Ovary (tissue), 9 donors: ENCODE data around the gene UBE2G2. TPM values are rescaled to one million over a fixed set of nuclear protein-coding genes. Genes with fewer than 3 reads are reported as not detected.
"Not testable (repeated sequence)": the region's sequence is repeated elsewhere in the genome, so short reads cannot be mapped to it uniquely, and the experiment has no call there.

Experiments
- DNase-seq, 5 donors: peaks; one replicate each; pipeline ENCODE4 v3.0.0-alpha.2; 2019 to 2020
- H3K27ac ChIP-seq, 2 donors: fragments of 200-600 bp; one replicate each; pipeline versions ENCODE4 v1.5.1 to v1.8.0; 2019 to 2022
- H3K27me3 ChIP-seq: fragments of 200-600 bp; one replicate; pipeline ENCODE4 v1.8.0; 2022
- H3K36me3 ChIP-seq: fragments of 200-600 bp; sonication (generic); one replicate; pipeline ENCODE4 v1.5.1; 2019
- H3K4me1 ChIP-seq: one replicate; pipeline ENCODE4 v1.8.1; 2013; ENCODE audit warnings: mild to moderate bottlenecking, moderate library complexity; ENCODE audit not compliant: insufficient read depth
- H3K4me3 ChIP-seq: fragments of 200-600 bp; sonication (generic); one replicate; pipeline ENCODE4 v1.5.1; 2017
- H3K9me3 ChIP-seq, 2 donors: fragments of 200-600 bp in 1 of 2; sonication (generic) in 1 of 2; one replicate each; pipeline versions ENCODE4 v1.5.1 to v1.8.1; 2013 to 2019; ENCODE audit warnings: mild to moderate bottlenecking in 1 of 2, moderate library complexity in 1 of 2
- CTCF ChIP-seq, 3 donors: fragments of 450-650 bp in 2 of 3; fragments of 200-600 bp in 1 of 3; IDR thresholded peaks; one replicate each; pipeline versions ENCODE4 v1.5.1 to v1.8.0; 2016 to 2022; ENCODE audit warnings: antibody characterized with exemption in 3 of 3, mild to moderate bottlenecking in 1 of 3
- EP300 ChIP-seq: sonication (generic); formaldehyde crosslinking; IDR thresholded peaks from one replicate; pipeline ENCODE4 v1.6.1; 2017; ENCODE audit warnings: antibody characterized with exemption
- POLR2A ChIP-seq: fragments of 450-650 bp; IDR thresholded peaks from one replicate; pipeline ENCODE4 v1.6.1; 2017; ENCODE audit warnings: antibody characterized with exemption, mild to moderate bottlenecking, moderate library complexity
- WGBS, 3 donors: extraction: QIAGEN DNeasy Blood & Tissue Kit in 1 of 3; methylation state at CpG; one replicate each; pipeline versions ENCODE4 v1.1.5 to v1.1.7; 2013 to 2017; 5-methylcytosine and 5-hydroxymethylcytosine counted together
- intact Hi-C, 4 donors: fragments of 100-400 bp; cut with DNase I; formaldehyde crosslinking; loops; one replicate each; pipeline versions ENCODE4 v1.11.0 to v1.15.1; 2022 to 2023
- polyA plus RNA-seq, 2 donors: library from polyadenylated mRNA; stranded (reverse); fragments of 200-250 nt in 1 of 2; fragments of 350-450 nt in 1 of 2; fragmentation: Illumina TruSeq in 1 of 2; extraction: RNeasy Lipid Tissue Mini Kit (QIAGEN cat#74804) in 1 of 2; gene quantifications; one replicate each; pipeline ENCODE4 v1.2.3, GENCODE V29; 2013 to 2014
- total RNA-seq, 7 donors: library from RNA; depleted of rRNA in 2 of 7; stranded (reverse); fragments of >200 nt in 2 of 7; fragmentation: NEBNext Ultra II Directional in 3 of 7; extraction: Animal tissue kit (Norgen Biotek cat#: 25700) in 3 of 7; gene quantifications; one replicate each; pipeline versions ENCODE4 v1.1.0 to v1.2.4, GENCODE V29; 2016 to 2023
- donor health status: DM: no; HTN: no; CAD: no; lungs with moderate emphysema.
- donor health status: DM: no; HTN: no; CAD: no.
- donor health status: Bipolar disorder and iron deficiency.
- donor health status: DM: yes; HTN: yes; CAD: no.
- donor health status: DM: no; HTN: no; CAD: no.
- donor health status: DM: yes; HTN: yes; CAD: no.

The UBE2G2 gene
- total and polyA plus RNA-seq, 9 donors: 31.3 to 84.9 (median 66.9) TPM

GRCh38 chr21:44835647-44835973 is 34.0 kb upstream of the UBE2G2 start:
- TF ChIP-seq POLR2A: no peak
- no peak for TF ChIP-seq CTCF (IDR thresholded peaks at IDR 0.05)
- no peak for TF ChIP-seq EP300
- Histone ChIP-seq H3K27ac (no peak overlapping the region), H3K4me3 (no peak overlapping the region), H3K9me3 (no peaks in the 10 kb centered on the region), H3K4me1 (no peaks in the 10 kb centered on the region), H3K27me3 (no peaks in the 10 kb centered on the region), H3K36me3 (no peaks in the 10 kb centered on the region)
- intact Hi-C loops: no loop called here
- peak in 2 of 5 donors; percentile 6 to 7 for DNase-seq
- 55 to 69% (median 63%) methylated on average over 8 of the region's 8 CpGs for WGBS, 3 donors

DNA sequence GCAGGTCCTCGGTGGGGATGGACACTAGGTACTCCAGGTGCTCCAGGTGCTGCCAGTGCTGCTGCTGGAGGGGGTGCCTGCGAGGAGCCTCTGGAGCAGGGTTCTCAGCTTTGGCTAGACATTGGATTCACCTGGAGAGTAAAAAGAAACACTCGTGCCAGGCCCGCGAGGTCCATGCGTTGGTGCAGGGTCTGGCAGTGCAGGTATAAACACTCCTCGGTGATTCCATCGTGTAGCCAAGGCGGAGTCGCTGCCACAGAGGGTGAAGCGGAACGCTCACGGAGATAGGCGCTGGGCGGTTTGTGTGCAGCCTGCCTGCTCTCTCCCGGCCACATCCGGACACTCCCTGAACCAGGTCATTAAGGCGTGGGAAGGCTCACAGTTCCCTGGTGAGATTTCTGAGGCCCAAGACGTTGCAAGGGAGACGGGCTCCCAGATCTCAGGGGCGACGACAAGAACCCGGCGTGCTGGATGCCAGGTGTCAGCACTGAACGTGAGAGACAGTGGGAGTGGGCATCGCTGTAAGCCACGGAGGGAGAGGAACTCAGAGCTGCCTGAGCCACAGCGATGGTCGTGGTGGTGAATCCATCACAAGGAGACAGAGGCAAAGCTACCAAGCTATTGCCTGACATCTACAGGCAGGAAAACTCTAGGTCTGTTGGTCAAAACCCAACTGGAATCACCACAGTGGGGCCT is 33.5 kb upstream of the UBE2G2 start:
- H3K4me1 ChIP-seq: no peaks in the 10 kb centered on the region
- no peak overlapping the region for H3K27ac ChIP-seq
- WGBS, 3 donors: 74 to 85% (median 81%) methylated on average over 29 of the region's 29 CpGs
- no peak overlapping the region for H3K4me3 ChIP-seq
- H3K9me3 ChIP-seq: no peaks in the 10 kb centered on the region
- H3K27me3 ChIP-seq: no peaks in the 10 kb centered on the region
- no peak for TF ChIP-seq CTCF (IDR thresholded peaks at IDR 0.05)
- no peak for TF ChIP-seq POLR2A
- no peak for TF ChIP-seq EP300
- H3K36me3 ChIP-seq: no peaks in the 10 kb centered on the region
- peak in 2 of 5 donors; percentile 7 to 9 for DNase-seq
- intact Hi-C loops: no loop called here

DNA sequence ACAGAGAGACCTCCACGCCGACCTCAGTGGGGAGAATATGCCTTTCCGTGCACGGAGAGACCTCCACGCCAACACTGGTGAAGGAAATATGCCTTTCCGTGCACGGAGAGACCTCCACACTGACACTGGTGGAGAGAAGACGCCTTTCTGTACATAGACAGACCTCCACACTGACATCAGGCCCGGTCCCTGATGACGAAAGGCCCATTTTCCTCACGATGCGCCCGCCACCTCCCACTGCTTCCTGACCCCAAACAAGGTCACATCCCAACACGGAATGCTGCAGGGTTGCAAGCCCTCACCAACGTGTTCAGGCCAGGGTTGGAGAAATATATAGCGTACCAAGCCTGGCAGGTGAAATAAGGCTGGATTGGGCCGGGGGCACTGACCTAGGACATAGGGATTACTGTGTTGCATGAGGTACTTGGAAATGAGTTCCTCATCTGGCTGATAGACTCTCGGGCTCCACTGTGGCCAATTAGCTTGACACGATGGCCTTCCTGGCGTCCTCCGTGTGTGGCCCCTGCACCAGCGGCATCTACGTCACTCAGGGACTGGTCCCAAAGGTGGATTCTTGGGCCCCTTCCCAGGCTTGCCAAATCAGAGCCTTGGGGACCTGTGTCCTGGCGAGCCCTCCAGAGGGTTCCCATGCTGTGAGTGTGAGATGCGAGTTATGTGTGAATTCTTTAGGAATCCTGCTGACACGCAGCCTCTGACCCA is 32.8 kb upstream of the UBE2G2 start:
- Histone ChIP-seq H3K27ac (no peak overlapping the region), H3K4me3 (no peak overlapping the region), H3K27me3 (no peaks in the 10 kb centered on the region), H3K4me1 (no peaks in the 10 kb centered on the region), H3K9me3 (no peaks in the 10 kb centered on the region), H3K36me3 (no peaks in the 10 kb centered on the region)
- DNase-seq: peak in 1 of 5 donors; percentile 7
- WGBS, 3 donors: 77 to 81% (median 81%) methylated on average over 26 of the region's 26 CpGs
- intact Hi-C loops: no loop called here
- TF ChIP-seq CTCF (IDR thresholded peaks at IDR 0.05): no peak
- no peak for TF ChIP-seq POLR2A
- TF ChIP-seq EP300: no peak

GRCh38 chr21:44833663-44834062 is 32.0 kb upstream of the UBE2G2 start:
- DNase-seq: no peak
- no peaks in the 10 kb centered on the region for H3K4me1 ChIP-seq
- WGBS, 3 donors: 82 to 92% (median 87%) methylated on average over 5 of the region's 5 CpGs
- H3K9me3 ChIP-seq: no peaks in the 10 kb centered on the region
- no peaks in the 10 kb centered on the region for H3K27me3 ChIP-seq
- no peak overlapping the region for H3K4me3 ChIP-seq
- intact Hi-C loops: no loop called here
- no peak overlapping the region for H3K27ac ChIP-seq
- no peak for TF ChIP-seq EP300
- TF ChIP-seq POLR2A: no peak
- no peak for TF ChIP-seq CTCF (IDR thresholded peaks at IDR 0.05)
- H3K36me3 ChIP-seq: no peaks in the 10 kb centered on the region

- H3K4me3 ChIP-seq, H3K9me3 ChIP-seq, H3K36me3 ChIP-seq, H3K27ac ChIP-seq, H3K4me1 ChIP-seq, intact Hi-C loops, H3K27me3 ChIP-seq: not testable (repeated sequence)
- 78 to 82% (median 81%) methylated on average over 23 of the region's 23 CpGs for WGBS, 3 donors
- peak in 1 of 5 donors; percentile 19 for DNase-seq
Observed at GRCh38 chr21:44832516-44833255, 31.1 kb upstream of the UBE2G2 start.
